Adipose tissue (tissue), 3 donors: Measurements from ENCODE around the gene TPGS1. TPM values are rescaled to one million over a fixed set of nuclear protein-coding genes. Genes with fewer than 3 reads are reported as not detected.
"Not testable (repeated sequence)": the region's sequence is repeated elsewhere in the genome, so short reads cannot be mapped to it uniquely, and the experiment has no call there.

ENCODE experiments used
- H3K27ac ChIP-seq: one replicate; pipeline ENCODE4 v1.5.1; 2013; ENCODE audit warnings: low read depth, low read length
- WGBS, 3 donors: extraction: QIAGEN DNeasy Blood & Tissue Kit; methylation state at CpG; one replicate each; pipeline ENCODE4 v1.1.7; 2013; 5-methylcytosine and 5-hydroxymethylcytosine counted together
- polyA plus RNA-seq, 3 donors: library from polyadenylated mRNA; stranded (reverse); fragments of 200-250 nt; gene quantifications; one replicate each; pipeline ENCODE4 v1.2.3, GENCODE V29; 2013
- donor health status: healthy with polysubstance abuse.
- donor health status: Bipolar disorder and iron deficiency.
- donor health status: healthy.

The TPGS1 gene
- polyA plus RNA-seq, 3 donors, result 11.5 to 26.8 (median 18.6) TPM

GRCh38 chr19:472005-472858 is 35.1 kb upstream of the TPGS1 start:
- 71 to 76% (median 75%) methylated on average over 23 of the region's 23 CpGs for WGBS, 3 donors
- H3K27ac ChIP-seq, result no peak overlapping the region

DNA sequence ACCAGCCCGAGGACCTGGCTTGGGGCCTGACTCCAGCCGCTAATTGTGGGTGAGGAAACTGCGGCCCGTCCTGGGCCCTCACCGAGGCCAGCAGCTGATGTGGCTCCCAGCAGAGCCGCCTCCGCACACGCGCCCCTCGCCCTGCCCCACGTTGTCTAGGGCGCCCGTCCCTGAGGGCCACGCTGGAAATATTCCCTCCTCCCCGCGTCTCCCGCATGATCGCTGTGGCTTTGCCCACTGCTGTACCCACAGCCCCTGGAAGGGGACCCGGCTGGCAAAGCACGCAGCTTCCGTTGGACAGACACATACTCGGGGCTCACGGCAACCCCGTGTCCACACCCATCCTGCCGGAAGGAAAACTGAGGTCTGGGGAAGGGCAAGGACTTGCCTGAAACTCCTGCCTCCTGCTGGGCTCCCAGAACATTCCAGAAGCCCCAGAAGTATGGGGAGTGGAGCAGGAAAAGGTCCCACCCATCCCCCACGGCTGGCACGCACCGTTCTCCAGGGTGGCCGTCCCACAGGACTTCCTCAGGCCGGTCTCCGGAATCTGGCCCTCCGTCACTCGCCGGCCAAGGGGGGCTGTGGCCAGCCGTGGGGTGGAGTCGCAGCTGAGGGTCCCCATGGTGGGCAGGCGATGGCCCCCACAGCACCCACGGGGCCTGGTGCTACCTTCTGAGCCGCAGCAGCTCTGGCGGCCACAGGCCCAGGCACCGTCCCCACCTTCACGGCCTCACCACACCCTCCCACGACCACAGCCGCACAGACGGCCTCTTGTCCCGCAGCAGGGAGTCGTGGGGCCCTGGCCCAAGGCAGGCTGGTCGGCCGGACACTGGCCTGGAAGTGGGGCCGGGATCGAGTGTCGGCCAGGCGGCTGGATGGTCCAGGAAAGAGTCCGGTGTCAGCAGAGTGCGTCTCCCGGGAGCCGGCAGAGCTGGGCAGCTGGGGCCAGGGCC is 32.9 kb upstream of the TPGS1 start:
- no peak overlapping the region for H3K27ac ChIP-seq
- whole genome bisulfite sequencing, 3 donors, result 61 to 64% (median 63%) methylated on average over 57 of the region's 57 CpGs

GRCh38 chr19:475360-475759 is 31.9 kb upstream of the TPGS1 start:
- 71 to 84% (median 82%) methylated on average over 13 of the region's 13 CpGs for WGBS, 3 donors
- H3K27ac ChIP-seq, result no peak overlapping the region

GRCh38 chr19:478236-478903 is 28.9 kb upstream of the TPGS1 start:
- WGBS, 3 donors, result 74 to 81% (median 80%) methylated on average over 26 of the region's 26 CpGs
- H3K27ac ChIP-seq, result no peak overlapping the region

GRCh38 chr19:478976-479375 is 28.3 kb upstream of the TPGS1 start:
- WGBS, 3 donors, result 68 to 75% (median 72%) methylated on average over 14 of the region's 14 CpGs
- H3K27ac ChIP-seq, result no peak overlapping the region

GRCh38 chr19:480016-480855 is 27.1 kb upstream of the TPGS1 start:
- H3K27ac ChIP-seq, result no peak overlapping the region
- 24 to 31% (median 26%) methylated on average over 36 of the region's 36 CpGs for WGBS, 3 donors

DNA sequence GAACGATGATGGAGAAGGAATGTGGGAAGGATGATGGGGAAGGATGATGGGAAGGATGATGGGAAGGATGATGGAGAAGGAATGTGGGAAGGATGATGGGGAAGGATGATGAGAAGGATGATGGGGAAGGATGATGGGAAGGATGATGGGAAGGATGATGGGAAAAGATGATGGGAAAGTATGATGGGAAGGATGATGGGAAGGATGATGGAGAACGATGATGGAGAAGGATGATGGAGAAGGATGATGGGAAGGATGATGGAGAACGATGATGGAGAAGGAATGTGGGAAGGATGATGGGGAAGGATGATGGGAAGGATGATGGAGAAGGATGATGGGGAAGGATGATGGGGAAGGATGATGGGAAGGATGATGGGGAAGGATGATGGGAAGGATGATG is 26.2 kb upstream of the TPGS1 start:
- WGBS, 3 donors, result 87 to 99% (median 96%) methylated on average over 3 of the region's 3 CpGs

GRCh38 chr19:482186-483041 is 24.9 kb upstream of the TPGS1 start:
- 51 to 62% (median 57%) methylated on average over 20 of the region's 20 CpGs for WGBS, 3 donors
- no peak overlapping the region for H3K27ac ChIP-seq

More for the DNA sequence above, 26.2 kb upstream of the TPGS1 start:
- H3K27ac ChIP-seq, result not testable (repeated sequence)

DNA sequence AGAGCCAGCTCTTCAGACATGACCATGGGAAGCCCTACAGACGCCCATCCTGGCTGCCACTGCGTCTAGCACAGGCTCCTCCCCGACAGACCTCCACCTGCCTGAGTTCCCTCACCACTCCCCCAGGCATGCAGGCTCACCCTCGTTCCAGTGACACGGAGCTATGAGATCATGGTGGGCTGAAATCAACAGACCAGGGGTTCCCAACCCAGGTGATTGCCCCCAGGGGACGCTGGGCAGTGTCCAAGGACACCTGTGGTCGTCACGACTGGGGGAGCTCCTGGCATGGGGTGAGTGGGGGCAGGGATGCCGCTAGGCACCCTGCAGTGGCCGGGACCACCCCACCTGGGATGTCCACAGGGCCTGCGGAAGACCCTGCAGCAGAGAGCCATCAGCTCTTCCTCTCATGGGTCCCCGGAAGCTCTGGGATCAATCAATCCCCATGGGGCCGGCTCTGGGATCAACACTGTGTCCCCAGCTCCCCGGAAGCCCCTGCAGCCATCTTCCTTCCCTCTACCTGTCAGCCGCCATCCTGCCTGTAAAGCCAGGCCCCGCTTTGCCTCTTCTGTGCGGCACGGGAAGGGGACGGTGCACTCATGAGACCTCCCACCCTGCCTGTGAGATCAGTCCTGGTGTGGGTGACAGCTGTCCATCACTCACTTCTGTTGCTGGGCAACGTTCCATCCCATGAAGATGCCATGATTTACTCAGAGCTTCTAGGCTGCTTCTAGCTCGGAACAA is 23.8 kb upstream of the TPGS1 start:
- H3K27ac ChIP-seq, result no peak overlapping the region
- 42 to 68% (median 61%) methylated on average over 21 of the region's 21 CpGs for WGBS, 3 donors

DNA sequence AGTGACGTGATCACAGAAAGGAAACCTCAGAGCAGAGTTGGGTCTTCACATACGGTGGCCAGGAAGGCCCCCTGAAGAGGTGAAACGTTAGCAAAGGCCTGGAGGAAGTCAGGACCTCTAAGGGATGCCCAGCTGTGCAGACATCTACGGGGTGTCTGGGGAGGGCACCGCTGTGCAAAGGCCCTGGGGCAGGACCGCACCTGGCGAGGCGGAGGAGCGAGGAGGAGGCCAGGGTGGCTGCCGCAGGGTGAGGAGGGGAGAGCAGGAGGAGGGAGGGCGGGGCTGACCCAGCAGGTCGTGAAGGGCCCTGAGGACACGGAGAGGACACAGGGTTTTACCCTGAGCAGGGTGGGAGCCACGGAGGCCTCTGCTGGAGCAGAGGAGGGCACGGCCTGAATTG is 22.8 kb upstream of the TPGS1 start:
- WGBS, 3 donors, result 64 to 68% (median 68%) methylated on average over 15 of the region's 15 CpGs
- no peak overlapping the region for H3K27ac ChIP-seq

GRCh38 chr19:485077-485476 is 22.2 kb upstream of the TPGS1 start:
- 75 to 84% (median 80%) methylated on average over 22 of the region's 22 CpGs for WGBS, 3 donors
- H3K27ac ChIP-seq, result no peak overlapping the region

DNA sequence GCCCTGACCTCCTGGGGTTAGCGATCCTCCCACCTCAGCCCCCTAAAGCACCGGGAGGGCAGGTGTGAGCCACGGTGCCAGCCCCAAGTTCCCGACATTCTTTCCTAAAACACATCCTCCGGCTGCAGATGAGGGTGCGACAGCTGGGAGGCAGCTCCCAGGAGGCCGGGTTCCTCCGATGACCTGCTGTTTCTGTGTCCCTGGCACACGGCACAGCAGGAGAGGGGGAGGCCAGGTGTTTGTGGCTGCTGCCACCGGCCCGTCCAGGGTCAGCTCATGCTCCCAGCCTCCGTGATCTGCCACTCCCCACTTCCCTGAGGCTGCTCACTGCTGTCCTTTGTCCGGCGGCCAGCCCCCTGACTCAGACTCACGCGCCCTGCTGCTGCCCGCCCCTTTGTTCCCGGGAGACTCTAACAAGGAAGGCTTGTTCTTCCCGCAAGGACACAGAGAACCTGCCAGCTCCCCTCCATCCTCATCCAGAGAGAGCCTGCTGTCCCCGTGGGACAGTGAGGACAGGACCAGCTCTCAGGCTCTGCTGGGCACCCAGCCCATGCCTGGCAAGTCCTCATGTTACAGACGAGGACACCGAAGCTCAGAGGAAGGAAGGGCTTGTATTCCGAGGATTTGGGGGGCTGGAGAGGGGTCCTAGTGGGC is 21.6 kb upstream of the TPGS1 start:
- H3K27ac ChIP-seq, result no peak overlapping the region
- WGBS, 3 donors, result 10 to 36% (median 29%) methylated on average over 22 to 23 of the region's 23 CpGs

DNA sequence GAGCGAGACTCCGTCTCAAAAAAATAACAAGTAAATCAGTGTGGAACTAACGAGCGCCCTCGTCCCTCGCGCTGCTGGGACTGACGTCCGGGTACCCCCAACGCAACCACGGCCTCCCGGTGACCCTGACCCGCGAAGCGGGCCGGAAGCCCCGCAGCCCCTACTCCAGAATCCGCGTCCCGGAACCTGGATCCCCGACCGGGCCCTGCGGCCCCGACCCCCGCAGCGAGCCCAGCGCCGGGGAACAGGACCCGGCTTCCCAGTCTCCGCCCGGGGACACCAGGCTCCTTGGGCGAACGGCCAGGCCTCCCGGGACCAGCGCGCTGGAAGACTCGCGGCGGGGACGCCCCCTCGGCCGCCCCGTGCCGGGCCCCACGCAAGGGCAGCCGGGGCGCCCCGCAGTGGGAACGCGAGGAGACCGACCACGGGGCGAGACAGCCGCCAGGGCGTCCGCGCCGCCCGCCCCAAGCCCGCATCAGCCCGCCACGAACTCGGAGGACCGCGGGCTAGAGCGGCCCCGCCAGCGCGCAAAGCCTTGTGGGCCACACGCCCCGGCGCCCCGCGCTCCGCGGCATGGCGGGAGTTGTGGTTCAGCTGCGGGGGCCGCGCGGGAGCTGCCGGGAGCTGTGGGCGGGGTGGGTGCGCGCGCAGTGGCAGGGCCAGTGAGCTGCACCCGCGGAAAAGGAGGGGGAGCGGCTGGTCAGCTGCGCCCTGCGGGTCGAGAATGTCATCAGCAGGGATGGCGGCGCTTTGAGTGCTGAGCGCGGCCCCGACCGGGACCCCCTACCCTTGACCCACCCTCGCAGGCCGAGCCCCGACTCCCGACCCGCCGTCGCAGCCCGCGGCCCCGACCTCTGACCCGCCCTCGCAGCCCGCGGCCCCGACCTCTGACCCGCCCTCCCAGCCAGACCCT is 18.5 kb upstream of the TPGS1 start:
- H3K27ac ChIP-seq, result peak overlapping the region; percentile 70
- 0 to 1% (median 1%) methylated on average over 72 to 114 of the region's 114 CpGs for WGBS, 3 donors

GRCh38 chr19:489418-490196 is 17.7 kb upstream of the TPGS1 start:
- WGBS, 3 donors, result 19 to 38% (median 21%) methylated on average over 42 to 61 of the region's 61 CpGs
- H3K27ac ChIP-seq, result no peak overlapping the region
